DND-41 (cell line): ENCODE measurements around the gene FADS2.

Experiments used
- CTCF ChIP-seq: IDR thresholded peaks from 2 replicates; pipeline ENCODE4 v1.5.1; 2012; ENCODE audit warnings: borderline replicate concordance, low read length, moderate library complexity, mild to moderate bottlenecking; ENCODE audit not compliant: poor library complexity, severe bottlenecking; ENCODE audit errors: extremely low read depth
- EZH2 ChIP-seq: IDR thresholded peaks from 3 replicates; pipeline ENCODE4 v1.6.1; 2012; ENCODE audit warnings: borderline replicate concordance, low read depth, mild to moderate bottlenecking, moderate library complexity, low read length, inconsistent platforms; ENCODE audit not compliant: severe bottlenecking

- TF ChIP-seq CTCF (no peak), EZH2 (no peak)
Observed at GRCh38 chr11:61882879-61883278, 54.8 kb downstream of the FADS2 start.
